B cell (primary cell): Measurements from ENCODE around the gene CHKA. TPM values are rescaled to one million over a fixed set of nuclear protein-coding genes. Genes with fewer than 3 reads are reported as not detected.
A peak's percentile ranks its signal among the peaks of the same experiment; 100 is the strongest.

Source experiments
- ATAC-seq: fragments of 200-7000 bp; cut with Tn5 transposase; one replicate; pipeline ENCODE4 v1.10.0; 2021; ENCODE audit warnings: low read depth, mild to moderate bottlenecking, moderate number of reproducible peaks, moderate library complexity
- CTCF ChIA-PET: fragments of 350-600 bp; sonication (Branson Sonifier 250); formaldehyde crosslinking; loops from one replicate; lab custom pipeline; 2021; ENCODE audit warnings: antibody characterized with exemption, inconsistent platforms; lab: Charles Lee
- POLR2A ChIA-PET: fragments of 350-600 bp; sonication (Branson Sonifier 250); formaldehyde crosslinking; loops from one replicate; lab custom pipeline; 2021; ENCODE audit warnings: antibody characterized with exemption; lab: Charles Lee
- DNase-seq: peaks from one replicate; pipeline ENCODE4 v3.0.0; 2013
- H2AFZ ChIP-seq: 2 replicates; pipeline ENCODE4 v1.6.1; 2012; ENCODE audit warnings: mild to moderate bottlenecking, low read depth, low read length; ENCODE audit not compliant: insufficient read depth, poor library complexity, severe bottlenecking
- H3K27ac ChIP-seq, 2 donors: 1 replicate in 1 of 2; 2 replicates in 1 of 2; pipeline ENCODE4 v1.5.1; 2012 to 2013; ENCODE audit warnings: low read length in 2 of 2, mild to moderate bottlenecking in 2 of 2, moderate library complexity in 1 of 2
- H3K27me3 ChIP-seq, 4 experiments: fragments of 200-600 bp in 1 of 4; sonication (generic) in 1 of 4; replicated peaks in 1 of 4; 1 replicate in 2 of 4; 2 replicates in 2 of 4; pipeline versions ENCODE4 v1.6.1 to v1.7.0; 2013 to 2016; ENCODE audit warnings: low read length in 3 of 4, mild to moderate bottlenecking in 2 of 4, mixed read lengths in 1 of 4, moderate library complexity in 1 of 4; ENCODE audit not compliant: insufficient read depth in 4 of 4, control insufficient read depth in 3 of 4; ENCODE audit errors: control extremely low read depth in 1 of 4
- H3K36me3 ChIP-seq, 2 experiments: replicated peaks in 1 of 2; 1 replicate in 1 of 2; 2 replicates in 1 of 2; pipeline versions ENCODE4 v1.6.1 to v1.7.1; 2013; ENCODE audit warnings: low read length in 1 of 2; ENCODE audit not compliant: insufficient read depth in 2 of 2, control insufficient read depth in 1 of 2; ENCODE audit errors: control extremely low read depth in 1 of 2, extremely low read depth in 1 of 2
- H3K4me1 ChIP-seq, 2 donors: fragments of 200-600 bp in 1 of 2; sonication (generic) in 1 of 2; 1 replicate in 1 of 2; 2 replicates in 1 of 2; pipeline versions ENCODE4 v1.5.1 to v1.6.1; 2013 to 2017; ENCODE audit warnings: low read length in 2 of 2; ENCODE audit not compliant: control insufficient read depth in 2 of 2, insufficient read depth in 2 of 2
- H3K4me2 ChIP-seq: replicated peaks from 2 replicates; pipeline ENCODE3; 2012; ENCODE audit warnings: mild to moderate bottlenecking, low read depth, low read length; ENCODE audit not compliant: poor library complexity, severe bottlenecking
- H3K4me3 ChIP-seq, 5 experiments: fragments of 200-600 bp in 1 of 5; sonication (generic) in 1 of 5; 1 replicate in 3 of 5; 2 replicates in 2 of 5; pipeline versions ENCODE4 v1.5.1 to v1.7.0; 2011 to 2016; ENCODE audit warnings: low read length in 4 of 5, mild to moderate bottlenecking in 4 of 5, low read depth in 2 of 5, control low read depth in 1 of 5, moderate library complexity in 1 of 5; ENCODE audit not compliant: insufficient read depth in 1 of 5; ENCODE audit errors: control extremely low read depth in 1 of 5, extremely low read depth in 1 of 5
- H3K79me2 ChIP-seq: fragments of 200-600 bp; sonication (generic); one replicate; pipeline ENCODE4 v1.6.0; 2016; ENCODE audit warnings: low read length; ENCODE audit not compliant: control insufficient read depth, insufficient read depth
- H3K9ac ChIP-seq: fragments of 200-600 bp; sonication (generic); 2 replicates; pipeline ENCODE4 v1.6.1; 2017; ENCODE audit warnings: mild to moderate bottlenecking, low read length, moderate library complexity
- H3K9me3 ChIP-seq, 3 donors: one replicate each; pipeline versions ENCODE4 v1.6.1 to v1.7.1; 2013; ENCODE audit warnings: low read length in 2 of 3; ENCODE audit not compliant: control insufficient read depth in 2 of 3, insufficient read depth in 1 of 3; ENCODE audit errors: control extremely low read depth in 1 of 3
- H4K20me1 ChIP-seq: 2 replicates; pipeline ENCODE4 v1.6.0; 2012; ENCODE audit warnings: mild to moderate bottlenecking, low read length; ENCODE audit not compliant: insufficient read depth, control insufficient read depth, poor library complexity, severe bottlenecking
- H3K27ac Mint-ChIP-seq: one replicate; pipeline ENCODE4 v1.8.0; 2021; ENCODE audit warnings: mixed read lengths
- H3K27me3 Mint-ChIP-seq: one replicate; pipeline ENCODE4 v1.8.0; 2021; ENCODE audit warnings: mixed read lengths
- H3K4me1 Mint-ChIP-seq: one replicate; pipeline ENCODE4 v1.8.0; 2021; ENCODE audit warnings: mixed read lengths
- H3K4me3 Mint-ChIP-seq: one replicate; pipeline ENCODE4 v1.8.0; 2021; ENCODE audit warnings: mixed read lengths
- H3K9me3 Mint-ChIP-seq: one replicate; pipeline ENCODE4 v1.8.0; 2022; ENCODE audit warnings: mixed read lengths; ENCODE audit not compliant: insufficient read depth
- EZH2 ChIP-seq: IDR thresholded peaks from 2 replicates; pipeline ENCODE4 v1.6.1; 2012; ENCODE audit warnings: borderline replicate concordance, low read depth, mild to moderate bottlenecking, moderate library complexity, low read length; ENCODE audit not compliant: insufficient read depth, poor library complexity, severe bottlenecking
- WGBS: methylation state at CpG from one replicate; pipeline ENCODE4 v1.1.5; 2013; ENCODE audit warnings: missing lambda C conversion rate; ENCODE audit not compliant: insufficient coverage; 5-methylcytosine and 5-hydroxymethylcytosine counted together
- intact Hi-C: fragments of 100-400 bp; cut with micrococcal nuclease; formaldehyde crosslinking; loops from one replicate; pipeline ENCODE4 v1.10.0; 2022
- polyA plus RNA-seq: library from polyadenylated mRNA; depleted of rRNA; stranded (reverse); fragments of >200 nt; gene quantifications from 2 replicates; pipeline ENCODE4 v1.2.3, GENCODE V29; 2012
- total RNA-seq, 2 donors: library from RNA; stranded (reverse); fragments of 120-200 nt in 1 of 2; gene quantifications; 1 replicate in 1 of 2; 2 replicates in 1 of 2; pipeline versions ENCODE4 v1.2.3 to v1.2.4, GENCODE V29; 2013 to 2022
- TF ChIP-seq, protein P1 (sequence below): fragments of 200-600 bp; IDR thresholded peaks from one replicate; pipeline ENCODE4 v1.8.0; 2022; ENCODE audit warnings: antibody characterized with exemption, mild to moderate bottlenecking

CHKA gene
- total and polyA plus RNA-seq, 2 donors (not counting 1 experiment from before 2014, with no cell fraction given): 10.6 to 20.6 TPM

DNA sequence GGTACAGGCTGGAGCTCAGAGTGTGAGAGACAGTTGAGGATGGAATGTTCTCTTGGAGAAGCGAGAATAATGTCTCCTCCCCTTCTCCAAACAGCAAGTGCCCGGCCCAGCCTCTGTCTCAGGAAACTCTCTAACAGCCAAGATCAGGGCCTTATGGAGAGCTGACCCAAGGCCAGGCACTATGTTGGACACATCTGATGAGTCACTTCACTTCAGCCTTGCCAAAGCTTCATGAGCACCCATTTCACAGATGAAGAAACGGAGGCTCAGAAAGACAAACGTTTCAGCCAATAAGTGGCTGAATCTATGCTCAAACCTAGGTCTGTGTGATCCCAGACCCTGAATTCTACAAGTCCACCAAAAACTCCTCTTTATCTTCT is 22.1 kb upstream of the CHKA start:
- Histone ChIP-seq H4K20me1 (no peaks in the 10 kb centered on the region), H3K27me3 (peaks cover 0 to 9% (median 2%) of the 10 kb centered on the region in 4 experiments), H2AFZ (no peak overlapping the region), H3K4me1 (peaks cover 14 to 17% of the 10 kb centered on the region in 2 donors), H3K27ac (no peak overlapping the region), H3K36me3 (no peaks in the 10 kb centered on the region), H3K9me3 (no peaks in the 10 kb centered on the region), H3K4me3 (no peak overlapping the region), H3K4me2 (no peak overlapping the region), H3K9ac (no peak overlapping the region), H3K79me2 (no peaks in the 10 kb centered on the region)
- ChIA-PET POLR2A (no interaction called here), CTCF (no interaction called here)
- ATAC-seq (no peak), DNase-seq (no peak)
- TF ChIP-seq, protein P1, sequence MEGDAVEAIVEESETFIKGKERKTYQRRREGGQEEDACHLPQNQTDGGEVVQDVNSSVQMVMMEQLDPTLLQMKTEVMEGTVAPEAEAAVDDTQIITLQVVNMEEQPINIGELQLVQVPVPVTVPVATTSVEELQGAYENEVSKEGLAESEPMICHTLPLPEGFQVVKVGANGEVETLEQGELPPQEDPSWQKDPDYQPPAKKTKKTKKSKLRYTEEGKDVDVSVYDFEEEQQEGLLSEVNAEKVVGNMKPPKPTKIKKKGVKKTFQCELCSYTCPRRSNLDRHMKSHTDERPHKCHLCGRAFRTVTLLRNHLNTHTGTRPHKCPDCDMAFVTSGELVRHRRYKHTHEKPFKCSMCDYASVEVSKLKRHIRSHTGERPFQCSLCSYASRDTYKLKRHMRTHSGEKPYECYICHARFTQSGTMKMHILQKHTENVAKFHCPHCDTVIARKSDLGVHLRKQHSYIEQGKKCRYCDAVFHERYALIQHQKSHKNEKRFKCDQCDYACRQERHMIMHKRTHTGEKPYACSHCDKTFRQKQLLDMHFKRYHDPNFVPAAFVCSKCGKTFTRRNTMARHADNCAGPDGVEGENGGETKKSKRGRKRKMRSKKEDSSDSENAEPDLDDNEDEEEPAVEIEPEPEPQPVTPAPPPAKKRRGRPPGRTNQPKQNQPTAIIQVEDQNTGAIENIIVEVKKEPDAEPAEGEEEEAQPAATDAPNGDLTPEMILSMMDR: no peak
- TF ChIP-seq EZH2: no peak
- 98% methylated on average over 3 of the region's 4 CpGs for WGBS
- Mint-ChIP-seq H3K27me3 (peaks cover 5% of the 10 kb centered on the region), H3K4me1 (peaks cover 13% of the 10 kb centered on the region), H3K27ac (no peak overlapping the region), H3K4me3 (no peak overlapping the region), H3K9me3 (no peaks in the 10 kb centered on the region)
- intact Hi-C loops: no loop called here

DNA sequence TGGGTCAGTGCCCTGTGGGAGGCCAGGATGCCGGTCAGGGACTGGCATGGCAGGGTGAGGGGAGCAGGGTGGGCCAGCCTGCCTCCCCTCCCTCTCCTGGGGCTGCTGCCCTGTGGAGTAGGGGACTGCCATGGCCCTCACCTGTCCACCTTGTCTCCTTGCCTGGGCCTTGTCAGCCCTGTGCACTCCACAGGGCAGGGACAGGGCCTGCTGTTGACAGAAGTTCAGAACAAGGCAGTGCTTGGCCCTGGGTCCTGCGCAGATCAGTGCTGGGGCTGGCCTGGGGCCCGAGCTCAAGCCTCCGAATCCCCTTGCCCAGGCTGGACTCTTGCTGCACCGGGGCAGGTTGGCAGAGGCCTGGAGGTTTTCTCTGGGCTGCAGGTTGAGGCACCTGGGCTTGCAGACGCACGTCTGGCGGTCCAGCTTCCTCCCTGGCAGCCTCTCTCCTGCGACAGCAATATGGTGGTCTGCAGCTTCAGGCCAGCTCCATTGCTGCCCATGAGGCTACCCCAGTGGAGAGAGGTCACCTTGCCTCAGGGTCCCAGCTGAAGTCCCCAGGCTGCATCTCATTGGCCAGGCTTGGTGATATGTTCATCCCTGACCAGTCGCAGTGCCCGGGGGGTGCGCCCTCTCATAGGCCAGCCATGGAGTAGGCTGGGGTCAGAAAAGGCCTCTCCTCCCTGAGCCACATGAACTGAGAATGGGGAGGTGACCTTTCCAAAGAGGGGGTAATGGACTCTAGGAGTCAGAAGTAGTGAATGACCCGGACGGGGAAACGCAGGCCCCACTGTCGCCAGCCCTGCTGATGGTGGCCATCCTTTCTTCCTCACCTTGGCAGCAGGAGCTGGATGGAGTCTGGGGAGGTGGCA is 21.5 kb upstream of the CHKA start:
- H3K9ac ChIP-seq: no peak overlapping the region
- Mint-ChIP-seq H3K4me3 (no peak overlapping the region), H3K27ac (no peak overlapping the region), H3K27me3 (peaks cover 11% of the 10 kb centered on the region), H3K9me3 (no peaks in the 10 kb centered on the region), H3K4me1 (peaks cover 13% of the 10 kb centered on the region)
- H3K79me2 ChIP-seq: no peaks in the 10 kb centered on the region
- WGBS: 75% methylated on average over 16 of the region's 16 CpGs
- H3K36me3 ChIP-seq: no peaks in the 10 kb centered on the region
- no peaks in the 10 kb centered on the region for H4K20me1 ChIP-seq
- TF ChIP-seq, protein P1: no peak
- TF ChIP-seq EZH2: no peak
- H2AFZ ChIP-seq: peak overlapping the region; percentile 55
- no peak overlapping the region for H3K27ac ChIP-seq
- CTCF ChIA-PET: no interaction called here
- H3K4me1 ChIP-seq: peaks cover 14 to 17% of the 10 kb centered on the region in 2 donors
- intact Hi-C loops: no loop called here
- ATAC-seq (no peak), DNase-seq (no peak)
- POLR2A ChIA-PET: no interaction called here
- no peaks in the 10 kb centered on the region for H3K9me3 ChIP-seq
- peaks cover 0 to 9% (median 2%) of the 10 kb centered on the region in 4 experiments for H3K27me3 ChIP-seq
- H3K4me2 ChIP-seq: peak overlapping the region; percentile 58
- H3K4me3 ChIP-seq: no peak overlapping the region
